PC-3 (cell line): ENCODE results near the gene CLEC11A. TPM values are rescaled to one million over a fixed set of nuclear protein-coding genes. Genes with fewer than 3 reads are reported as not detected.

Source experiments
- ATAC-seq: fragments of 200-7000 bp; cut with Tn5 transposase; 2 replicates; pipeline ENCODE4 v1.9.1; 2020; ENCODE audit warnings: mild to moderate bottlenecking, moderate library complexity
- BruUV-seq: library from RNA; stranded (reverse); fragments of 400-500 nt; replicated peaks from 2 replicates; lab custom pipeline; 2021; lab: Mats Ljungman, UMichigan
- CTCF ChIA-PET: fragments of 300-600 bp; sonication (Branson Sonifier 250); formaldehyde crosslinking; loops from one replicate; lab custom pipeline; 2022; ENCODE audit warnings: antibody characterized with exemption; lab: Charles Lee
- POLR2A ChIA-PET: fragments of 300-600 bp; sonication (Branson Sonifier 250); formaldehyde crosslinking; loops from one replicate; lab custom pipeline; 2022; ENCODE audit warnings: antibody characterized with exemption; ENCODE audit not compliant: unreplicated experiment; lab: Charles Lee
- DNase-seq: peaks from one replicate; pipeline ENCODE4 v3.0.0-alpha.2; 2015
- H2AFZ ChIP-seq: fragments of 300-600 bp; sonication (generic); 2 replicates; pipeline ENCODE4 v1.6.0; 2016; ENCODE audit warnings: antibody characterized with exemption, low read length
- H3F3A ChIP-seq: fragments of 300-600 bp; sonication (generic); one replicate; pipeline ENCODE4 v1.6.0; 2017; ENCODE audit warnings: antibody characterized with exemption, low read length, control low read depth, mild to moderate bottlenecking; ENCODE audit not compliant: unreplicated experiment
- H3K27ac ChIP-seq: fragments of 300-600 bp; sonication (generic); 2 replicates; pipeline ENCODE4 v1.5.1; 2016; ENCODE audit warnings: mild to moderate bottlenecking, low read length
- H3K27me3 ChIP-seq: fragments of 300-600 bp; sonication (generic); 2 replicates; pipeline ENCODE4 v1.6.1; 2016; ENCODE audit warnings: low read length, mixed read lengths
- H3K36me3 ChIP-seq: fragments of 300-600 bp; sonication (generic); 2 replicates; pipeline ENCODE4 v1.6.1; 2016; ENCODE audit warnings: low read depth, mixed run types, low read length, mixed read lengths
- H3K4me1 ChIP-seq: fragments of 300-600 bp; sonication (generic); 2 replicates; pipeline ENCODE4 v1.5.1; 2016; ENCODE audit warnings: low read length; ENCODE audit not compliant: insufficient read depth
- H3K4me2 ChIP-seq: fragments of 300-600 bp; sonication (generic); 2 replicates; pipeline ENCODE4 v1.6.0; 2016; ENCODE audit warnings: low read length
- H3K4me3 ChIP-seq: fragments of 300-600 bp; sonication (generic); 2 replicates; pipeline ENCODE4 v1.5.1; 2016; ENCODE audit warnings: mild to moderate bottlenecking, low read length, mixed read lengths
- H3K79me2 ChIP-seq: fragments of 300-600 bp; sonication (generic); 2 replicates; pipeline ENCODE4 v1.6.1; 2017; ENCODE audit warnings: low read length, mixed read lengths
- H3K9ac ChIP-seq: fragments of 300-600 bp; sonication (generic); 2 replicates; pipeline ENCODE4 v1.6.0; 2016; ENCODE audit warnings: mild to moderate bottlenecking, low read length
- H3K9me2 ChIP-seq: fragments of 300-600 bp; sonication (generic); replicated peaks from 2 replicates; pipeline ENCODE4 v1.6.1; 2016; ENCODE audit warnings: mixed run types, low read length, mixed read lengths
- H3K9me3 ChIP-seq: fragments of 300-600 bp; sonication (generic); 2 replicates; pipeline ENCODE4 v1.6.1; 2016; ENCODE audit warnings: low read length, mixed read lengths
- H4K20me1 ChIP-seq: fragments of 300-600 bp; sonication (generic); 2 replicates; pipeline ENCODE4 v1.6.1; 2016; ENCODE audit warnings: low read length, mixed read lengths
- EZH2 ChIP-seq: fragments of 300-600 bp; sonication (generic); IDR thresholded peaks from one replicate; pipeline ENCODE4 v1.6.1; 2017; ENCODE audit warnings: antibody characterized with exemption, mild to moderate bottlenecking, low read length; ENCODE audit not compliant: unreplicated experiment
- EZH2phosphoT487 ChIP-seq: fragments of 300-600 bp; sonication (generic); IDR thresholded peaks from 2 replicates; pipeline ENCODE4 v1.6.1; 2018; ENCODE audit warnings: mild to moderate bottlenecking, antibody characterized with exemption, low read length, borderline replicate concordance
- intact Hi-C: fragments of 100-400 bp; cut with micrococcal nuclease; formaldehyde crosslinking; loops from 2 replicates; pipeline ENCODE4 v1.9.0; 2023
- total RNA-seq: library from RNA; depleted of rRNA; stranded (reverse); fragments of >200 nt; gene quantifications from 2 replicates; pipeline ENCODE4 v1.2.3, GENCODE V29; 2014
- TF ChIP-seq, protein P1 (sequence below): fragments of 300-600 bp; sonication (generic); conservative IDR thresholded peaks from 2 replicates; pipeline ENCODE4 v1.5.1; 2017; ENCODE audit warnings: antibody characterized with exemption, low read depth, mild to moderate bottlenecking, low read length

Gene CLEC11A
- total RNA-seq, 1 experiment from 2014 or later = 2.3 TPM

DNA sequence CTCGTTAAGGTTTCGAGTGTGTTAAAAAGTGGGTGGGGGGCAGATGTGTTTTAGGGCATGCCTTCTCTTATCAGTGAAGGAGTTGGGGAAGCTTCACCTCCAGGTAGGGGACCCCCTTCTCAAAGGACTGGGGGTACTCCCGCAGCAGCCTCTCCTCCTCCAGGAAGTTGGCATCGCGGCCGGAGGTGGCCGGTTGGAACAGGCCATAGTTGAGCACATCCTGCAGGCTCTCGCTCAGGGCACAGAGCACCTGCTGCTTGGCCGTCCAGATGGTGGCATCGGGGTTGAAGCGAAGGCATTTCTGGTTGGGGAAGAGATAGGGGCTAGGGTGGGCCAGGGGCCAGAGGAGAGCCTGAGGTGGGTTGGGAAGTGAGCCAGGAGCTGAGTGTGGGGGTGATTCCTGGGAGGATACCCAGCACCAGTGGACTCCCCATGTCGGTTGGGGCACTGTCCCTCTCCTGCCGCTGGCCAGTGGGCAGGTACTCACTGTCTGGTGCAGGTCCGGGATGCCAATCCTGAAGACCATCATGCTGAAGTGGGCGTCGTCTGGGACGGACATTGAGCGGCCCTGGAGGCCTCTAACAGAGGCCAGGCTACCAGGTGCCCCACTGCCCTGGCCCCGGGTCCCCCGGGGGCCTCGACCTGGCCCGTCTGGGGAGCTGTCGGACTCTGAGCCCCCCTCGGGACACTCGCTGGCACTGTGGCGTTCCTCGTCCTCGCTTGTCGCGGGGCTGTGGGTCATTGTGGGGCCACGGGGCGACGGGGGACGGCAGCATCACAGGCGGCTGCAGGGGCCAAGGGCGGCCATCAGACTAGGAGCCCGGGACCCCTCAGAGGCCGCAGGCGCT, 6.8 kb upstream of the CLEC11A start:
- H4K20me1 ChIP-seq = no peaks in the 10 kb centered on the region
- no peaks in the 10 kb centered on the region for H3K36me3 ChIP-seq
- intact Hi-C loops = no loop called here
- no peak for DNase-seq
- H3K27me3 ChIP-seq = peaks cover 55% of the 10 kb centered on the region
- no peak overlapping the region for H3K4me2 ChIP-seq
- H3K9me3 ChIP-seq = no peaks in the 10 kb centered on the region
- H3K9ac ChIP-seq = no peak overlapping the region
- no peak for ATAC-seq
- no TSS peak for BruUV-seq
- CTCF ChIA-PET = no interaction called here
- no peaks in the 10 kb centered on the region for H3K9me2 ChIP-seq
- H3K4me1 ChIP-seq = no peaks in the 10 kb centered on the region; the same call in 1 of the 2 replicates
- POLR2A ChIA-PET = no interaction called here
- H3F3A ChIP-seq = no peaks in the 10 kb centered on the region
- H3K4me3 ChIP-seq = no peak overlapping the region
- H3K27ac ChIP-seq = no peak overlapping the region
- H2AFZ ChIP-seq = no peak overlapping the region
- TF ChIP-seq EZH2phosphoT487 (no peak), EZH2 (no peak)
- H3K79me2 ChIP-seq = no peaks in the 10 kb centered on the region

DNA sequence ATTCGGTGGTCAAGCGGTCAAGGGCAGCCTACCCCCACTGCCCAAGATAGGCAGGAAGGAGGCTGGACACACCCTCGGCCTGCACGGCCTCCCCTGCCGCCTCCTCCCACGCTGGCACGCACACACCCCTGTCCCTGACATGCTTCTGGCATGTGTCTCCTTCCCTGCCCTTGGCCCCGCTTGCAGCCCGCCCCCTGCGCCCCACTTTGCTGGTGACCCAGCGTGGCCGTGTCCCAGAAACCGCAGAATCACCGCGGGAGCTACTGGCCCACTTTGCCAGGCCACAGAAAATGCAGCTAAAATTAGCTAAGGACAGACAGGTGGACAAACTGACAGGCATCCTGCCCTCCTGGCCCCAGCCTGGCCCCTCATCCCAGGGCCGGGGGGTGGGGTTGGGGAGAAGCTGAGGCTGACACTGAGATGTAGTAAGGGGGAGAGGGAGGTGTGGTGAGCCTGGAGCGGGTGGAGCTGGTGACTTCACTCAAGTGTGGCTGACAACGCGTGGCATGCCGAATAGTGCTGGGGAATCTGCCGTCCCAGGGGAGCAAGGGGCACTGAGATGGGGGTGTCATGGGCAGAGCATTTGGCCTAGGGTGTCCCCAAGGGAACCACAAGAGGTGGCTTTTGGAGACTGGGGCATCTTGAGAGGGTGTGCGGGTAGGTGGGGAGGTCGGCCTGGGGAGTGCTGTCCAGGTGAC, 6.0 kb upstream of the CLEC11A start:
- H3K27me3 ChIP-seq = peaks cover 55% of the 10 kb centered on the region
- no peaks in the 10 kb centered on the region for H3F3A ChIP-seq
- CTCF ChIA-PET = no interaction called here
- H4K20me1 ChIP-seq = no peaks in the 10 kb centered on the region
- no peak for ATAC-seq
- H2AFZ ChIP-seq = no peak overlapping the region
- TF ChIP-seq, protein P1, sequence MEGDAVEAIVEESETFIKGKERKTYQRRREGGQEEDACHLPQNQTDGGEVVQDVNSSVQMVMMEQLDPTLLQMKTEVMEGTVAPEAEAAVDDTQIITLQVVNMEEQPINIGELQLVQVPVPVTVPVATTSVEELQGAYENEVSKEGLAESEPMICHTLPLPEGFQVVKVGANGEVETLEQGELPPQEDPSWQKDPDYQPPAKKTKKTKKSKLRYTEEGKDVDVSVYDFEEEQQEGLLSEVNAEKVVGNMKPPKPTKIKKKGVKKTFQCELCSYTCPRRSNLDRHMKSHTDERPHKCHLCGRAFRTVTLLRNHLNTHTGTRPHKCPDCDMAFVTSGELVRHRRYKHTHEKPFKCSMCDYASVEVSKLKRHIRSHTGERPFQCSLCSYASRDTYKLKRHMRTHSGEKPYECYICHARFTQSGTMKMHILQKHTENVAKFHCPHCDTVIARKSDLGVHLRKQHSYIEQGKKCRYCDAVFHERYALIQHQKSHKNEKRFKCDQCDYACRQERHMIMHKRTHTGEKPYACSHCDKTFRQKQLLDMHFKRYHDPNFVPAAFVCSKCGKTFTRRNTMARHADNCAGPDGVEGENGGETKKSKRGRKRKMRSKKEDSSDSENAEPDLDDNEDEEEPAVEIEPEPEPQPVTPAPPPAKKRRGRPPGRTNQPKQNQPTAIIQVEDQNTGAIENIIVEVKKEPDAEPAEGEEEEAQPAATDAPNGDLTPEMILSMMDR = no peak
- TF ChIP-seq EZH2phosphoT487 (no peak), EZH2 (no peak)
- H3K79me2 ChIP-seq = no peaks in the 10 kb centered on the region
- no peak overlapping the region for H3K4me2 ChIP-seq
- no TSS peak for BruUV-seq
- H3K27ac ChIP-seq = no peak overlapping the region
- H3K9ac ChIP-seq = no peak overlapping the region
- intact Hi-C loops = no loop called here
- no peaks in the 10 kb centered on the region; the same call in 1 of the 2 replicates for H3K4me1 ChIP-seq
- DNase-seq = no peak
- no peaks in the 10 kb centered on the region for H3K9me3 ChIP-seq
- no peaks in the 10 kb centered on the region for H3K9me2 ChIP-seq
- no peak overlapping the region for H3K4me3 ChIP-seq
- POLR2A ChIA-PET = interaction anchor here (0.6 kb wide), 1 partner anchor 359 kb away, joined by 3 read pairs; no protein-coding TSS in a partner anchor
- H3K36me3 ChIP-seq = no peaks in the 10 kb centered on the region

DNA sequence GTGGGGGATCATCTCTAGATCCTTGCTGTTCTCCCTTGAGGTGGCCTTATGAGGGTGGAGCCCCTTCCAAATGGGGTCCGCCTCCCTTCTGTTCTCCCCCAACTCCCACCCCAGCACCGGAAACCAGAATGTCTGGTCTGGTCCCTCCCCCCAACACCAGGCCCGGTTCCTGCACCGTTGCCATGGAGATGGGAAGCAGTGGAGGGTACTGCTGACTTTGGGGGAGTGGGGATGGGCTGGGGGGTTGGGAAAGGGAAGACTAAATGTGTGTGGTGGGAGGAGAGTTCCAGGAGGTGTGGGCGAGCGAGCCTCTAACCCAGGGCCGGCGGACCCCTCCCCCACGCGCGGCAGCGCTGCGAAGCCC, 5.3 kb upstream of the CLEC11A start:
- peaks cover 48% of the 10 kb centered on the region for H3K27me3 ChIP-seq
- H3K79me2 ChIP-seq = no peaks in the 10 kb centered on the region
- H4K20me1 ChIP-seq = no peaks in the 10 kb centered on the region
- DNase-seq (no peak), ATAC-seq (no peak)
- ChIA-PET CTCF (no interaction called here), POLR2A (interaction anchor here (0.6 kb wide), 1 partner anchor 358 kb away, joined by 3 read pairs; no protein-coding TSS in a partner anchor)
- no peaks in the 10 kb centered on the region; the same call in 1 of the 2 replicates for H3K4me1 ChIP-seq
- H3K9ac ChIP-seq = no peak overlapping the region
- H3K36me3 ChIP-seq = no peaks in the 10 kb centered on the region
- 0 out of 2 replicates have a peak overlapping the region, but pooled peaks have one; percentile 73 for H3K4me2 ChIP-seq
- BruUV-seq = no TSS peak
- TF ChIP-seq EZH2phosphoT487 (no peak), EZH2 (no peak)
- TF ChIP-seq, protein P1 = no peak
- intact Hi-C loops = no loop called here
- H3K27ac ChIP-seq = no peak overlapping the region
- H3K4me3 ChIP-seq = no peak overlapping the region
- H3F3A ChIP-seq = no peaks in the 10 kb centered on the region
- H3K9me3 ChIP-seq = no peaks in the 10 kb centered on the region
- no peaks in the 10 kb centered on the region for H3K9me2 ChIP-seq
- H2AFZ ChIP-seq = no peak overlapping the region
